Parathyroid adenoma (tissue), 2 donors: Measurements from ENCODE around the gene IL17RE.

Experiments
- H2AFZ ChIP-seq: fragments of 300-600 bp; sonication (generic); one replicate; pipeline ENCODE4 v1.7.0; 2017; ENCODE audit warnings: antibody characterized with exemption, mild to moderate bottlenecking
- H3K27ac ChIP-seq: fragments of 300-600 bp; sonication (generic); one replicate; pipeline ENCODE4 v1.7.0; 2017
- H3K27me3 ChIP-seq: fragments of 300-600 bp; sonication (generic); one replicate; pipeline ENCODE4 v1.7.0; 2017; ENCODE audit warnings: low read length; ENCODE audit not compliant: control insufficient read depth, insufficient read depth
- H3K36me3 ChIP-seq: fragments of 300-600 bp; sonication (generic); one replicate; pipeline ENCODE4 v1.7.0; 2017; ENCODE audit warnings: low read length; ENCODE audit not compliant: control insufficient read depth, insufficient read depth
- H3K4me1 ChIP-seq: fragments of 300-600 bp; sonication (generic); one replicate; pipeline ENCODE4 v1.7.0; 2017; ENCODE audit warnings: control low read depth
- H3K4me2 ChIP-seq: fragments of 300-600 bp; sonication (generic); one replicate; pipeline ENCODE4 v1.7.0; 2017; ENCODE audit warnings: low read length
- H3K4me3 ChIP-seq: fragments of 300-600 bp; sonication (generic); one replicate; pipeline ENCODE4 v1.7.0; 2017; ENCODE audit warnings: low read depth, low read length
- H3K79me2 ChIP-seq: fragments of 300-600 bp; sonication (generic); one replicate; pipeline ENCODE4 v1.7.0; 2017; ENCODE audit warnings: control low read depth
- H3K9ac ChIP-seq: fragments of 300-600 bp; sonication (generic); one replicate; pipeline ENCODE4 v1.7.0; 2017; ENCODE audit warnings: mild to moderate bottlenecking
- H3K9me3 ChIP-seq: fragments of 300-600 bp; sonication (generic); one replicate; pipeline ENCODE4 v1.7.0; 2017; ENCODE audit warnings: low read length; ENCODE audit not compliant: control insufficient read depth
- TF ChIP-seq, protein P1 (sequence below): fragments of 300-600 bp; sonication (generic); IDR thresholded peaks from one replicate; pipeline ENCODE4 v1.7.0; 2017; ENCODE audit warnings: antibody characterized with exemption, mild to moderate bottlenecking
- donor health status: primary hyperparathyroidism.

Gene IL17RE

DNA sequence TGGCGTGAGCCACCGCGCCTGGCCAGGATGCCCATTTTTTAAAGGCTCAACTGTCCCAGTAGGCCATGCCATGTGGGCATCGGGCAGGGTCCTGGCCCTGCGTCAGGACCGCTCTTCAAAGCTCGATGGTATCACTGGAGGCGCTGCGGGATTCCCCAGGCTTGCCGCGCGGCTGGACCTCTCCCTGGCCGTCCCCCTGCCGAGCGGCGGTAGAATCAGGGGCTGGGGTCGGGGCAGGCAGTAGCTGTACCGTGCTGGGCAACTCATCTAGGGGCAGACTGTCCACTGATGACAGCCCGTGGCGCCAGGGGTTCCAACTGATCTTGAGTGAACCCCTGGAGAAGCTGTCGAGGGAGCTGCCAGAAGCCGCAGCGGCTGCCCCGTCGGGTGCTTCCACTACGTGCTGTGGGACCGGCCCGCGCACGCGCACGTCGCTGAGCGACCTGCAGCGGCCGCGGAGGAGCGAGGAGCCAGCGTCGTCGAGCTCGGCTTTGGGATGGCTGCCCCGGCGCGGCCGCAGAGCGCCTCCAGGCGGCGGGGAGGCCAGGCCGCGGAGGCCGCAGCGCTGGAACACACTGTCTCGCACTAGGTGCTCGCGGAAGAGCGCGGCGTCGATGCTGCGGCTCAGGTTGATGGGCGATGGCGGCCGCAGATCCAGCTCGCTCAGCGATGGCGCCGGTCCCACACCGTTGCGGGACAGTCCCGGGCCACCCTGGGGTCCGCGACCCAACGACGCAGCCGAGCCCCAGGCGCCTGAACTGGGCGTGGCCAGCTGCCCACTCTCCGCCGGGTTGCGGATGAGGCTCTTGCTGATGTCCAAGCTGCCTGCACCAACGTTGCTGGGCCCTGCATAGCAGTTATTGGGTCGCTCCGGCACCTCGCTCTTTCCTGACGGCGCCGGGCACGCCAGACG, 43.7 kb downstream of the IL17RE start:
- Histone ChIP-seq H3K9ac (no peak overlapping the region), H3K4me2 (peak overlapping the region; percentile 35), H3K4me1 (peaks cover 3% of the 10 kb centered on the region), H3K27ac (no peak overlapping the region), H3K27me3 (no peaks in the 10 kb centered on the region), H3K36me3 (no peaks in the 10 kb centered on the region), H3K9me3 (no peaks in the 10 kb centered on the region), H3K4me3 (peak overlapping the region; percentile 29), H2AFZ (peak overlapping the region; percentile 1), H3K79me2 (no peaks in the 10 kb centered on the region)
- TF ChIP-seq, protein P1, sequence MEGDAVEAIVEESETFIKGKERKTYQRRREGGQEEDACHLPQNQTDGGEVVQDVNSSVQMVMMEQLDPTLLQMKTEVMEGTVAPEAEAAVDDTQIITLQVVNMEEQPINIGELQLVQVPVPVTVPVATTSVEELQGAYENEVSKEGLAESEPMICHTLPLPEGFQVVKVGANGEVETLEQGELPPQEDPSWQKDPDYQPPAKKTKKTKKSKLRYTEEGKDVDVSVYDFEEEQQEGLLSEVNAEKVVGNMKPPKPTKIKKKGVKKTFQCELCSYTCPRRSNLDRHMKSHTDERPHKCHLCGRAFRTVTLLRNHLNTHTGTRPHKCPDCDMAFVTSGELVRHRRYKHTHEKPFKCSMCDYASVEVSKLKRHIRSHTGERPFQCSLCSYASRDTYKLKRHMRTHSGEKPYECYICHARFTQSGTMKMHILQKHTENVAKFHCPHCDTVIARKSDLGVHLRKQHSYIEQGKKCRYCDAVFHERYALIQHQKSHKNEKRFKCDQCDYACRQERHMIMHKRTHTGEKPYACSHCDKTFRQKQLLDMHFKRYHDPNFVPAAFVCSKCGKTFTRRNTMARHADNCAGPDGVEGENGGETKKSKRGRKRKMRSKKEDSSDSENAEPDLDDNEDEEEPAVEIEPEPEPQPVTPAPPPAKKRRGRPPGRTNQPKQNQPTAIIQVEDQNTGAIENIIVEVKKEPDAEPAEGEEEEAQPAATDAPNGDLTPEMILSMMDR = peak; percentile 42

DNA sequence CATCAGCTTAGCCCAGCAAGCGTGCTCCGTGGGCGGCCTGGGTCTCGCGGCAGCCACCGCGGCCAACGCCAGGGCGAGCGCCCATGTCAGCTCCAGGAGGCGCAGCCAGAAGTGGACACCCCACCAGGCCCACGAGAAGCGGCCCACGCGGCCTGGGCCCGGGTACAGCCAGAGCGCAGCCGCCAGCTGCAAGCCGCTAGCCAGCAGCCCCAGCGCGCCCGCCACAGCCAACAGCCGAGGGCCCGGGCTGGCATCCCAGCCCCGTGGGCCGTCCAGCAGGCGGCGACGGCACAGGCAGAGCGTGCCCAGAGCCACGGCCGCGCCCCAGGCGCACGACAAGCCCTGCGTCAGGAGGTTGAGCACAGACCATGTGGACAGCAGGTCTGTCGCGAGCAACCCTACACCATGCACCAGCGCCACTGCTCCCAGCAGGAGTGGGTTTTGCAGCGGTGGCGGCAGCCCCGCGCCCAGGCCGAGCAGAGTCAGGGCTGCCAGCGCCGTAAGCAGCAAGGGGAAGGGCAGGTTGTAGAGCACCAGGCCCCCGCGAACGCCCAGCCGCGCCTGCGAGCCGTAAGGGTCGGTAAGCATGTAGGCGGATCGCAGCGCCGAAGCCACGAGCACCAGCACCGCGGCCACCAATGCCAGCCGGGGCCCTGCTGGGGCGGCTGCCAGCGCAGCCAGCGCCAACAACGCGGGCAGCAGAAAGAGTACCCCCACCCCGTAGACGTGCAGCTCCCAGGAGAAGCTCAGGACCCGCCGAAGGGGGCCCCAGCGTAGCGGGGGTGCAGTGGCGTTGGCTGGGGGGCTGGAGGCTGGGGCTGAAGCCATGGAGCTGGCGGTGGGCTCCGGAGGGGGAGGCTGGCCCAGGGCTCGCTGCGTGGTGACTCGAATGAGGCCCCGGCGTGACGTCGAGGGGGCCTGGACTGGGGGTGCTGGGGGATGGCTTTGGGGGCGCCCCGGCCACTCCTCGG, 44.7 kb downstream of the IL17RE start:
- Histone ChIP-seq H3K9me3 (no peaks in the 10 kb centered on the region), H3K4me1 (peaks cover 5% of the 10 kb centered on the region), H2AFZ (no peak overlapping the region), H3K36me3 (no peaks in the 10 kb centered on the region), H3K27me3 (no peaks in the 10 kb centered on the region), H3K27ac (no peak overlapping the region), H3K4me2 (peak overlapping the region; percentile 35), H3K4me3 (peak overlapping the region; percentile 29), H3K79me2 (no peaks in the 10 kb centered on the region), H3K9ac (no peak overlapping the region)
- TF ChIP-seq, protein P1 = no peak

DNA sequence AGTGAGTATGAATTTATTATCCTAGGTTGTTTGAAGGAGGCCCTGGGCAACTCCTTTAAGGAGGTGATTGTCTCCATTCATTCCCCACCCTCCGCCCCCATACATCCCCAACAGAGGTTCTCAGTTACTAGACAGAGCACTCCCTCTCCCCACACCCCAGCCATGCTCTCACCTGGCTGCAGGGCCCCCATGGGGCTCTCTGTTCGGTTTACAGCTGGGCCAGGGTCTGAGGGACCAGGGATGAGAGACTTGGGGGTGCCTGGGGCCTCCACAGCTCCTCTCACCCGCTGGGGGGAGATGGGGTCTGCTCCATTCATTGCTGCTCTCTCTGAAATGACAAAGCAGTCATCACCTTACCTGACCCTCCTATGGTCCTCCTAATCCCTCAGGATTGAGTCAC, 45.9 kb downstream of the IL17RE start:
- Histone ChIP-seq H3K4me1 (peaks cover 5% of the 10 kb centered on the region), H3K27me3 (no peaks in the 10 kb centered on the region), H3K79me2 (no peaks in the 10 kb centered on the region), H3K4me2 (no peak overlapping the region), H3K4me3 (no peak overlapping the region), H2AFZ (no peak overlapping the region), H3K9ac (no peak overlapping the region), H3K27ac (no peak overlapping the region), H3K36me3 (no peaks in the 10 kb centered on the region), H3K9me3 (no peaks in the 10 kb centered on the region)
- TF ChIP-seq, protein P1 = no peak

DNA sequence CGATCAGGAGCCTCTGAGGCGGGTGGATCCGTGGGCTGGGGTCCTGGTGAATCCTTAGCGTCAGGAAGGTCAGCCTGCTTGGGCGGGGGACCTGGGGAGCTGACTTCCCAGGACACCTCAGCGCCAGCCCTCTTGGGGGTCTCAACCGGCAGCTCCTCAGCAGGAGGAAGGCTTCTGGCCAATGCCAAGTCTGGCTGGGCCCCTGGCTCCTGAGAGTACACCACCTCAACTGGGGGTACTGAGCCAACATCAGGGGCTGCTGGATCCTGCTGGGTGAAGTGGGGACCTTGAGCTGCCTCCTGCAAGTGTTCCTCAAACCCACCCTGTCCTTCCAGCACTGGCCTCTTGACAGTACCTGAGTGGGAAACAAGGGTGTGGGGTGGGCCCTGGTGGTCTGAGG, 46.5 kb downstream of the IL17RE start:
- H3K4me2 ChIP-seq = no peak overlapping the region
- H3K4me3 ChIP-seq = no peak overlapping the region
- H3K36me3 ChIP-seq = no peaks in the 10 kb centered on the region
- H2AFZ ChIP-seq = no peak overlapping the region
- TF ChIP-seq, protein P1 = no peak
- H3K9me3 ChIP-seq = no peaks in the 10 kb centered on the region
- H3K4me1 ChIP-seq = peaks cover 5% of the 10 kb centered on the region
- H3K27me3 ChIP-seq = no peaks in the 10 kb centered on the region
- H3K9ac ChIP-seq = no peak overlapping the region
- no peaks in the 10 kb centered on the region for H3K79me2 ChIP-seq
- no peak overlapping the region for H3K27ac ChIP-seq
